ENCODE data around the gene BEX3. TPM values are rescaled to one million over a fixed set of nuclear protein-coding genes. Genes with fewer than 3 reads are reported as not detected.

The BEX3 gene
- polyA plus RNA-seq, result 191 TPM
- long read RNA-seq, donor 1, transcript BEX3-201 (3 exons, 921 nt), result major isoform, 81 of 95 reads
- long read RNA-seq, donor 1, transcript BEX3-204 (3 exons, 913 nt), result minor isoform, 11 of 95 reads
- long read RNA-seq, donor 1, partial matches to known transcripts, result 0 of 95 reads
- long read RNA-seq, donor 1, other reads (novel, unspliced or antisense), result 0 of 95 reads
- long read RNA-seq, donor 2, transcript BEX3-204 (3 exons, 913 nt), result minor isoform, 32 of 180 reads
- long read RNA-seq, donor 2, transcript BEX3-201 (3 exons, 921 nt), result major isoform, 135 of 180 reads
- long read RNA-seq, donor 2, transcript BEX3-202 (2 exons, 753 nt), result minor isoform, 12 of 180 reads
- long read RNA-seq, donor 2, partial matches to known transcripts, result 0 of 180 reads
- long read RNA-seq, donor 2, other reads (novel, unspliced or antisense), result 0 of 180 reads
- long read RNA-seq, donor 3, transcript BEX3-201 (3 exons, 921 nt), result major isoform, 157 of 227 reads
- long read RNA-seq, donor 3, transcript BEX3-202 (2 exons, 753 nt), result minor isoform, 9 of 227 reads
- long read RNA-seq, donor 3, transcript BEX3-204 (3 exons, 913 nt), result minor isoform, 37 of 227 reads
- long read RNA-seq, donor 3, partial matches to known transcripts, result 13 of 227 reads
- long read RNA-seq, donor 3, other reads (novel, unspliced or antisense), result 9 of 227 reads
- long read RNA-seq, donor 4, transcript BEX3-201 (3 exons, 921 nt), result major isoform, 19 of 20 reads
- long read RNA-seq, donor 4, partial matches to known transcripts, result 0 of 20 reads
- long read RNA-seq, donor 4, other reads (novel, unspliced or antisense), result 0 of 20 reads
- long read RNA-seq, donor 5, transcript BEX3-204 (3 exons, 913 nt), result minor isoform, 30 of 125 reads
- long read RNA-seq, donor 5, transcript BEX3-201 (3 exons, 921 nt), result major isoform, 80 of 125 reads
- long read RNA-seq, donor 5, partial matches to known transcripts, result 0 of 125 reads
- long read RNA-seq, donor 5, other reads (novel, unspliced or antisense), result 11 of 125 reads
- long read RNA-seq, donor 6, transcript BEX3-201 (3 exons, 921 nt), result major isoform, 92 of 176 reads
- long read RNA-seq, donor 6, transcript BEX3-202 (2 exons, 753 nt), result minor isoform, 7 of 176 reads
- long read RNA-seq, donor 6, transcript BEX3-204 (3 exons, 913 nt), result minor isoform, 25 of 176 reads
- long read RNA-seq, donor 6, partial matches to known transcripts, result 45 of 176 reads
- long read RNA-seq, donor 6, other reads (novel, unspliced or antisense), result 7 of 176 reads
- long read RNA-seq, donor 7, transcript BEX3-202 (2 exons, 753 nt), result minor isoform, 6 of 128 reads
- long read RNA-seq, donor 7, transcript BEX3-201 (3 exons, 921 nt), result major isoform, 93 of 128 reads
- long read RNA-seq, donor 7, transcript BEX3-204 (3 exons, 913 nt), result minor isoform, 19 of 128 reads
- long read RNA-seq, donor 7, partial matches to known transcripts, result 0 of 128 reads
- long read RNA-seq, donor 7, other reads (novel, unspliced or antisense), result 10 of 128 reads
- long read RNA-seq, donor 8, transcript BEX3-204 (3 exons, 913 nt), result minor isoform, 29 of 205 reads
- long read RNA-seq, donor 8, transcript BEX3-202 (2 exons, 753 nt), result minor isoform, 10 of 205 reads
- long read RNA-seq, donor 8, transcript BEX3-201 (3 exons, 921 nt), result major isoform, 141 of 205 reads
- long read RNA-seq, donor 8, partial matches to known transcripts, result 11 of 205 reads
- long read RNA-seq, donor 8, other reads (novel, unspliced or antisense), result 13 of 205 reads
- long read RNA-seq, donor 9, transcript BEX3-204 (3 exons, 913 nt), result minor isoform, 31 of 204 reads
- long read RNA-seq, donor 9, transcript BEX3-201 (3 exons, 921 nt), result major isoform, 148 of 204 reads
- long read RNA-seq, donor 9, transcript BEX3-202 (2 exons, 753 nt), result minor isoform, 13 of 204 reads
- long read RNA-seq, donor 9, partial matches to known transcripts, result 6 of 204 reads
- long read RNA-seq, donor 9, other reads (novel, unspliced or antisense), result 5 of 204 reads
- long read RNA-seq, donor 10, transcript BEX3-202 (2 exons, 753 nt), result minor isoform, 13 of 204 reads
- long read RNA-seq, donor 10, transcript BEX3-201 (3 exons, 921 nt), result major isoform, 116 of 204 reads
- long read RNA-seq, donor 10, transcript BEX3-204 (3 exons, 913 nt), result minor isoform, 22 of 204 reads
- long read RNA-seq, donor 10, partial matches to known transcripts, result 45 of 204 reads
- long read RNA-seq, donor 10, other reads (novel, unspliced or antisense), result 8 of 204 reads
- long read RNA-seq, donor 11, transcript BEX3-202 (2 exons, 753 nt), result minor isoform, 5 of 145 reads
- long read RNA-seq, donor 11, transcript BEX3-201 (3 exons, 921 nt), result major isoform, 99 of 145 reads
- long read RNA-seq, donor 11, transcript BEX3-204 (3 exons, 913 nt), result minor isoform, 34 of 145 reads
- long read RNA-seq, donor 11, partial matches to known transcripts, result 0 of 145 reads
- long read RNA-seq, donor 11, other reads (novel, unspliced or antisense), result 7 of 145 reads

DNA sequence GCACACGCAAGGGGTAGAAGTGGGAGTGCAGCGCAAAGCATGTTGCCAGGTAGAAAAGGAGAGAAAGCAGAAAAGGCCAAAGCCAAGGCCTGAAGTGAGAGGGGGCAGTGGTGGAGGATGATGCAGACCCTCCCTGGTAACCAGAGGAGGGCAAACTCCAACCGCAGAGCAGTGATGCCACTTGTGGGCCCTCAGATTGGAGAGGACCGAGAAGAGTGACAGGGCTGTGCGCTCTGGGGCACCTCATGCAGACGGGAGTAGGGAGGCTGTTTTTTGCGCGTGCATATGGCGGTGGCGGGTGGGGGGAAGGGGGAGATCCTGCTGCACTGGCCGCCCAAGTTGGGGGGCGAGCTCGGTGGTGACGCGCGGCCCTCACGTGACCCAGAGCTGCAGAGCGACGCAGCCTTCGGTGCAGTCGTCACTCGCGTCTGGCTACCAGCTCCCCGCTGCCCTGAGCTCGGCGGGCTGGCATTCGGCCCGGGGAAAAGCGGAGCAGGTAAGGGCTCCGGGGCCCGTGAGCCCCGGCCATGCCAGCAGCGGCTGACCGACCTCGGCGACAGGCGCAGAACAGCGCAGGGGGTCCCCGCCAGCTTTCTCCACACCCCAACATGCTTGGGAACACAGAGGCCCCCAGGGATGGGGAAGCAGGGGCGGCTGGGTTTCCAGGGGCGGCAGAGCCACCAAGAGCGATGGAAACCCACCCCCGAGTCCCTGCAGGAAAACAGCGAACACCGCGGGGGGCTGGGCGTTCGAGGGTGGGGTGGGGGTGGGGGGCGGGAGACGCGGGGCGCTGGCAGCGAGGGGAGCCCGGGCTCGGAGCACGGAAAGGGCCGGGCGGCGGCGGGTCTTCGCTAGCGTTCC, at the start of gene BEX3:
Gene BEX3 (plus strand): TSS at position 421 of the 861 bp plus-strand sequence. CDS start 984 bp downstream, outside the sequence.
- no CpG with 5 or more reads among the region's 62 CpGs for WGBS (ENCODE audit: insufficient coverage, low lambda C conversion rate)
- H3K4me1 ChIP-seq (ENCODE audit: control insufficient read depth, insufficient read depth, low read length), result no peaks in the 10 kb centered on the region
- peak; percentile 48 to 70 for DNase-seq
- H3K27ac ChIP-seq (ENCODE audit: low read length), result peak within 1 kb of the TSS; percentile 90
- no peaks in the 10 kb centered on the region for H3K9me3 ChIP-seq (ENCODE audit: control insufficient read depth, low read depth, low read length)
- H3K4me3 ChIP-seq (ENCODE audit: low read length), result peak within 1 kb of the TSS; percentile 89
- no peaks in the 10 kb centered on the region for H3K27me3 ChIP-seq (ENCODE audit: control insufficient read depth, insufficient read depth, low read length)
- peaks cover 5% of the 10 kb centered on the region for H3K36me3 ChIP-seq (ENCODE audit: control insufficient read depth, insufficient read depth, low read length)

- Histone ChIP-seq H3K4me3 (ENCODE audit: low read length) (peak within 1 kb of the TSS; percentile 40), H3K4me1 (ENCODE audit: control insufficient read depth, insufficient read depth, low read length) (no peaks in the 10 kb centered on the region), H3K27me3 (ENCODE audit: control insufficient read depth, insufficient read depth, low read length) (peaks cover 2% of the 10 kb centered on the region), H3K36me3 (ENCODE audit: control insufficient read depth, insufficient read depth, low read length) (no peaks in the 10 kb centered on the region), H3K9me3 (ENCODE audit: control insufficient read depth, low read depth, low read length) (no peaks in the 10 kb centered on the region), H3K27ac (ENCODE audit: low read length) (peak within 1 kb of the TSS; percentile 45)
- WGBS (ENCODE audit: insufficient coverage, low lambda C conversion rate), result no CpG with 5 or more reads among the region's 11 CpGs
- peak; percentile 26 to 40 for DNase-seq
Observed at GRCh38 chrX:103329991-103330390, 46.3 kb upstream of the BEX3 start, which contains the start of gene TCEAL7. Gene TCEAL7 (plus strand): TSS chrX:103330239. CDS start chrX:103331404, 1,165 bp downstream.

DNA sequence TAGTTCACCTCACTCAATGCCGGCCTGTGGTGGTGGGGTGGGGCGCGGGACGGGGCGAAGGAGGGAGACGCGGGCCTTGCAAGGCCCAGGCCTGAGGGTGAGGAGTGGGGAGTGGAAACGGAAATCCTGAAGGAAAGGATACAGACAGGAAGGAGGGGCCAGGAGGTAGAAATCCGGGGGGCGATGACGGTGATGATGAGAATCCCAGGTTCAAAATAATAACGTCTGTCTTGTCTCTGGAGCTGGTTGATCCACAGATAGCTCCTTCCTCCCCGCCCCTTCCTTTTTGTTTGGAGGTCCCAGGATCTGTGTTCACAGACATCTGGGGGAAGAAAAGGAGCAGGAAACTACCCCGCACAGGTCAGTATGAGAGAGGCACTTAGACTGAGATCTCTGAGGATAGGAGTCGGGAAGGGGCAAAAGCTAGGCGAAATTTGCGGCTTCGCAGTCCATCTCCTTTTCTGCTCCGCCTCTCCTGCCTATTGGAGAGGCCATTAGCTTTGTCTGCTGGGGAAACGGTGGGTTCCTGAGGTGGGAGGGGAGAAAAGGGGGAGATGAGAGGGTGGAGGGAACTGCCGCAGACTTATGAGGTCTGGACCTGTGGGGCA, 45.6 kb upstream of the BEX3 start:
- peak in 1 of 2 donors; percentile 12 for DNase-seq
- Histone ChIP-seq H3K36me3 (ENCODE audit: control insufficient read depth, insufficient read depth, low read length) (no peaks in the 10 kb centered on the region), H3K9me3 (ENCODE audit: control insufficient read depth, low read depth, low read length) (no peaks in the 10 kb centered on the region), H3K27ac (ENCODE audit: low read length) (peak overlapping the region; percentile 45), H3K27me3 (ENCODE audit: control insufficient read depth, insufficient read depth, low read length) (peaks cover 2% of the 10 kb centered on the region), H3K4me3 (ENCODE audit: low read length) (peak overlapping the region; percentile 40), H3K4me1 (ENCODE audit: control insufficient read depth, insufficient read depth, low read length) (no peaks in the 10 kb centered on the region)
- 0% methylated on average over 1 of the region's 21 CpGs for WGBS (ENCODE audit: insufficient coverage, low lambda C conversion rate)

DNA sequence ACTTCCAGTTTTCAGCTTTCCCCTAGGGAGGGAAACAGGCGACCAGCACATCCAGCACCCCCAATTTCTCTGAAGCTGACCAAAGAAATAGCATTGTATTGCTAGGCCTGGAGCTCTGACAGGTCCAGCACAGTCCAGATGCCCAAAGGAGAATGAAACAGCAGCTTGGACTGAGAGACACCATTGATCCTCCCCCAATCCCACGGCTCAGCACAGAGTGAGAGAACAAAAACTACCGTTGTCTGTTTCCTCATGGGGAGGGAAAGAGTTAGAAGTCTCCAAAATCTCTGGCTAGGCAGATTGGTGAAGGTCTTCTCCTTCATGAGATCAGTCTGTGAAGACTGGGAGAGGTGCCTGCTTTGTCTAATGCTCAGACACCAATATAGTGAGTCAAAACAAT, 37.7 kb upstream of the BEX3 start:
- H3K27me3 ChIP-seq (ENCODE audit: control insufficient read depth, insufficient read depth, low read length), result no peaks in the 10 kb centered on the region
- WGBS (ENCODE audit: insufficient coverage, low lambda C conversion rate), result no CpG with 5 or more reads among the region's 3 CpGs
- H3K36me3 ChIP-seq (ENCODE audit: control insufficient read depth, insufficient read depth, low read length), result no peaks in the 10 kb centered on the region
- no peak overlapping the region for H3K4me3 ChIP-seq (ENCODE audit: low read length)
- H3K9me3 ChIP-seq (ENCODE audit: control insufficient read depth, low read depth, low read length), result no peaks in the 10 kb centered on the region
- H3K27ac ChIP-seq (ENCODE audit: low read length), result no peak overlapping the region
- H3K4me1 ChIP-seq (ENCODE audit: control insufficient read depth, insufficient read depth, low read length), result no peaks in the 10 kb centered on the region
- DNase-seq, result no peak

DNA sequence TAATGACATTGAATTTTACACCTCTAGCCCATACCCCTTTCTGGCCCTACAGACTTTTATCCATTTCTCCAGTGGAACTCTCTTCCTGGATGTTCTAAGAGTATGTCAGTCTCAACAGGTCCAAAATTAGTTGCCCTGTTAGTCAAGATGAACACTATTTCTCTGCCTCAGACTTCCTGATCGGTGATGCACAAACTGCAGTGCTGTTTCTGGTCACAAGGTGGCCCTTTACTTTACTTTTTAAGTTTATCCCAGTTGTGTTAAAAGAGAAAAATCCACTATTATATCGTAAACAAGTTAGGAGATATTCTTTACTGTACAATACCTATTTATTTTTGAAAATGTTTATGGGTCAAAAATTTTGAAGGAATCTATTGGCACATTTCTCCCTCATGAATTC, 33.2 kb upstream of the BEX3 start:
- H3K4me1 ChIP-seq (ENCODE audit: control insufficient read depth, insufficient read depth, low read length), result no peaks in the 10 kb centered on the region
- 0% methylated on average over 1 of the region's 2 CpGs for WGBS (ENCODE audit: insufficient coverage, low lambda C conversion rate)
- H3K36me3 ChIP-seq (ENCODE audit: control insufficient read depth, insufficient read depth, low read length), result no peaks in the 10 kb centered on the region
- no peak overlapping the region for H3K27ac ChIP-seq (ENCODE audit: low read length)
- DNase-seq, result peak in 1 of 2 donors; percentile 32
- no peak overlapping the region for H3K4me3 ChIP-seq (ENCODE audit: low read length)
- H3K27me3 ChIP-seq (ENCODE audit: control insufficient read depth, insufficient read depth, low read length), result no peaks in the 10 kb centered on the region
- no peaks in the 10 kb centered on the region for H3K9me3 ChIP-seq (ENCODE audit: control insufficient read depth, low read depth, low read length)

- DNase-seq, result no peak
- H3K27me3 ChIP-seq (ENCODE audit: control insufficient read depth, insufficient read depth, low read length), result no peaks in the 10 kb centered on the region
- H3K27ac ChIP-seq (ENCODE audit: low read length), result no peak overlapping the region
- no peak overlapping the region for H3K4me3 ChIP-seq (ENCODE audit: low read length)
- H3K36me3 ChIP-seq (ENCODE audit: control insufficient read depth, insufficient read depth, low read length), result no peaks in the 10 kb centered on the region
- no CpG with 5 or more reads among the region's 2 CpGs for WGBS (ENCODE audit: insufficient coverage, low lambda C conversion rate)
- H3K9me3 ChIP-seq (ENCODE audit: control insufficient read depth, low read depth, low read length), result no peaks in the 10 kb centered on the region
- no peaks in the 10 kb centered on the region for H3K4me1 ChIP-seq (ENCODE audit: control insufficient read depth, insufficient read depth, low read length)
Observed at GRCh38 chrX:103344606-103345005, 31.7 kb upstream of the BEX3 start.

GRCh38 chrX:103347682-103348397, 28.5 kb upstream of the BEX3 start:
- H3K4me3 ChIP-seq (ENCODE audit: low read length), result no peak overlapping the region
- 83% methylated on average over 1 of the region's 29 CpGs for WGBS (ENCODE audit: insufficient coverage, low lambda C conversion rate)

More at GRCh38 chrX:103347682-103348397, 28.5 kb upstream of the BEX3 start:
- Histone ChIP-seq H3K9me3 (ENCODE audit: control insufficient read depth, low read depth, low read length) (no peaks in the 10 kb centered on the region), H3K4me1 (ENCODE audit: control insufficient read depth, insufficient read depth, low read length) (no peaks in the 10 kb centered on the region), H3K36me3 (ENCODE audit: control insufficient read depth, insufficient read depth, low read length) (no peaks in the 10 kb centered on the region), H3K27ac (ENCODE audit: low read length) (no peak overlapping the region), H3K27me3 (ENCODE audit: control insufficient read depth, insufficient read depth, low read length) (no peaks in the 10 kb centered on the region)
- no peak for DNase-seq

Measured in large intestine (tissue), 12 donors.